ENCODE data around the gene NHEJ1. TPM values are rescaled to one million over a fixed set of nuclear protein-coding genes. Genes with fewer than 3 reads are reported as not detected.

Gene NHEJ1
- total RNA-seq, 5 donors from 2014 or later (not counting 1 experiment from before 2014, with no cell fraction given) = 17.3 to 21.1 (median 18.2) TPM

- H3K4me3 Mint-ChIP-seq = peak overlapping the region; percentile 82 to 95 (median 88)
- no peaks in the 10 kb centered on the region for H3K27me3 Mint-ChIP-seq
- Histone ChIP-seq H3K4me1 (ENCODE audit: control insufficient read depth in 1 of 2, extremely low read depth in 1 of 2, insufficient read depth in 2 of 2, low read length in 2 of 2) (peaks cover 19 to 65% of the 10 kb centered on the region in 2 experiments), H3K27ac (ENCODE audit: low read length) (no peak overlapping the region), H3K4me3 (ENCODE audit: control insufficient read depth in 1 of 2, extremely low read depth in 1 of 2, low read length in 1 of 2) (no peak overlapping the region), H3K9me3 (no peaks in the 10 kb centered on the region), H3K27me3 (replicated peaks in 1 of 2; ENCODE audit: control insufficient read depth in 2 of 2, extremely low read depth in 1 of 2, insufficient read depth in 2 of 2, low read length in 1 of 2) (no peaks in the 10 kb centered on the region), H3K36me3 (ENCODE audit: control insufficient read depth in 2 of 2, extremely low read depth in 1 of 2, insufficient read depth in 1 of 2, low read length in 1 of 2) (peaks cover 14 to 51% of the 10 kb centered on the region in 2 donors)
- WGBS (ENCODE audit: insufficient coverage) = 100% methylated on average over 4 of the region's 9 CpGs
- H3K9me3 Mint-ChIP-seq = no peaks in the 10 kb centered on the region
- DNase-seq (no peak), ATAC-seq (replicated peaks in 1 of 4) (no peak)
- peak overlapping the region; percentile 46 to 81 for H3K27ac Mint-ChIP-seq
- POLR2A ChIA-PET = interaction anchor here (0.5 to 1.1 kb wide), 2 partner anchors 26 to 32 kb away, joined by 3 to 8 read pairs; no protein-coding TSS in a partner anchor
- peaks cover 65 to 73% (median 68%) of the 10 kb centered on the region in 3 donors for H3K4me1 Mint-ChIP-seq
- CTCF ChIA-PET = interaction anchor here (0.5 to 1.8 kb wide), 6 partner anchors 7 to 331 kb away, joined by 3 to 4 read pairs (median 3); no protein-coding TSS in a partner anchor
- peaks cover 34% of the 10 kb centered on the region for H3K36me3 Mint-ChIP-seq
Measured at GRCh38 chr2:219179601-219180465, 19.2 kb upstream of the NHEJ1 start.

GRCh38 chr2:219178377-219179175, 18.0 kb upstream of the NHEJ1 start:
- peak in 3 of 4 experiments; percentile 1 to 6 (median 3) for ATAC-seq (replicated peaks in 1 of 4)
- 0% methylated on average over 29 of the region's 45 CpGs for WGBS (ENCODE audit: insufficient coverage)
- H3K27ac Mint-ChIP-seq = peak overlapping the region; percentile 81 to 86

GRCh38 chr2:219177552-219178376, 17.1 kb upstream of the NHEJ1 start, which contains the start of gene RETREG2:
RETREG2 (plus strand) TSS chr2:219178275; CDS start chr2:219178353, 78 bp downstream.
- Mint-ChIP-seq H3K36me3 (peaks cover 38% of the 10 kb centered on the region), H3K4me1 (peaks cover 75 to 80% (median 77%) of the 10 kb centered on the region in 3 donors), H3K9me3 (no peaks in the 10 kb centered on the region), H3K4me3 (peak within 1 kb of the TSS; percentile 88 to 96 (median 95)), H3K27me3 (no peaks in the 10 kb centered on the region), H3K27ac (peak within 1 kb of the TSS; percentile 99)
- peak; percentile 51 to 61 (median 56) for ATAC-seq (replicated peaks in 1 of 4)
- Histone ChIP-seq H3K9me3 (no peaks in the 10 kb centered on the region), H3K4me3 (ENCODE audit: control insufficient read depth in 1 of 2, extremely low read depth in 1 of 2, low read length in 1 of 2) (peak within 1 kb of the TSS; percentile 60 to 92), H3K36me3 (ENCODE audit: control insufficient read depth in 2 of 2, extremely low read depth in 1 of 2, insufficient read depth in 1 of 2, low read length in 1 of 2) (peaks cover 11 to 56% of the 10 kb centered on the region in 2 donors), H3K4me1 (ENCODE audit: control insufficient read depth in 1 of 2, extremely low read depth in 1 of 2, insufficient read depth in 2 of 2, low read length in 2 of 2) (peaks cover 23 to 80% of the 10 kb centered on the region in 2 experiments), H3K27ac (ENCODE audit: low read length) (peak within 1 kb of the TSS; percentile 88), H3K27me3 (replicated peaks in 1 of 2; ENCODE audit: control insufficient read depth in 2 of 2, extremely low read depth in 1 of 2, insufficient read depth in 2 of 2, low read length in 1 of 2) (no peaks in the 10 kb centered on the region)
- WGBS (ENCODE audit: insufficient coverage) = under 1% methylated on average over 54 of the region's 67 CpGs
- CTCF ChIA-PET = interaction anchor here in 1 of 2 donors (1.0 kb wide), 1 partner anchor 29 kb away, joined by 4 read pairs; the partner anchor contains the start of gene ZFAND2B
- POLR2A ChIA-PET = interaction anchor here in 1 of 2 donors (0.5 to 1.0 kb wide), 2 partner anchors 52 to 75 kb away, joined by 3 read pairs; partner anchors contain the start of genes ANKZF1, ATG9A and TUBA4B
- DNase-seq = peak; percentile 59 to 95 (median 75)

More at GRCh38 chr2:219178377-219179175, 18.0 kb upstream of the NHEJ1 start:
- ChIA-PET CTCF (interaction anchor here in 1 of 2 donors (0.6 to 1.8 kb wide), 2 partner anchors 14 to 27 kb away, joined by 4 read pairs; no protein-coding TSS in a partner anchor), POLR2A (no interaction called here)
- Mint-ChIP-seq H3K4me3 (peak overlapping the region; percentile 82 to 95 (median 88)), H3K9me3 (no peaks in the 10 kb centered on the region), H3K36me3 (peaks cover 38% of the 10 kb centered on the region), H3K4me1 (peaks cover 78 to 83% (median 78%) of the 10 kb centered on the region in 3 donors), H3K27me3 (no peaks in the 10 kb centered on the region)
- H3K9me3 ChIP-seq = no peaks in the 10 kb centered on the region
- peak overlapping the region; percentile 47 for H3K27ac ChIP-seq (ENCODE audit: low read length)
- peaks cover 23 to 78% of the 10 kb centered on the region in 2 experiments for H3K4me1 ChIP-seq (ENCODE audit: control insufficient read depth in 1 of 2, extremely low read depth in 1 of 2, insufficient read depth in 2 of 2, low read length in 2 of 2)
- H3K36me3 ChIP-seq (ENCODE audit: control insufficient read depth in 2 of 2, extremely low read depth in 1 of 2, insufficient read depth in 1 of 2, low read length in 1 of 2) = peaks cover 14 to 56% of the 10 kb centered on the region in 2 donors
- peak in 21 of 35 experiments; percentile 13 to 59 (median 25) for DNase-seq
- H3K27me3 ChIP-seq (replicated peaks in 1 of 2; ENCODE audit: control insufficient read depth in 2 of 2, extremely low read depth in 1 of 2, insufficient read depth in 2 of 2, low read length in 1 of 2) = no peaks in the 10 kb centered on the region
- H3K4me3 ChIP-seq (ENCODE audit: control insufficient read depth in 1 of 2, extremely low read depth in 1 of 2, low read length in 1 of 2) = peak overlapping the region; percentile 55 to 79

GRCh38 chr2:219176818-219177551, 16.4 kb upstream of the NHEJ1 start, which contains the start of gene CNPPD1:
CNPPD1 (minus strand) TSS chr2:219176925; CDS start chr2:219176828, 97 bp downstream.
- Histone ChIP-seq H3K4me3 (ENCODE audit: control insufficient read depth in 1 of 2, extremely low read depth in 1 of 2, low read length in 1 of 2) (peak within 1 kb of the TSS; percentile 60 to 92), H3K27ac (ENCODE audit: low read length) (peak within 1 kb of the TSS; percentile 88), H3K27me3 (replicated peaks in 1 of 2; ENCODE audit: control insufficient read depth in 2 of 2, extremely low read depth in 1 of 2, insufficient read depth in 2 of 2, low read length in 1 of 2) (no peaks in the 10 kb centered on the region), H3K9me3 (no peaks in the 10 kb centered on the region), H3K4me1 (ENCODE audit: control insufficient read depth in 1 of 2, extremely low read depth in 1 of 2, insufficient read depth in 2 of 2, low read length in 2 of 2) (peaks cover 23 to 73% of the 10 kb centered on the region in 2 experiments), H3K36me3 (ENCODE audit: control insufficient read depth in 2 of 2, extremely low read depth in 1 of 2, insufficient read depth in 1 of 2, low read length in 1 of 2) (peaks cover 8 to 56% of the 10 kb centered on the region in 2 donors)
- H3K4me1 Mint-ChIP-seq = peaks cover 70 to 77% (median 70%) of the 10 kb centered on the region in 3 donors
- POLR2A ChIA-PET = interaction anchor here (0.5 to 1.1 kb wide), 11 partner anchors 11 to 117 kb away, joined by 3 to 9 read pairs (median 4); partner anchors contain the start of genes ANKZF1 (in 1 of the 2), ATG9A (in 1 of the 2) and TUBA4A (in 1 of the 2)
- DNase-seq = peak; percentile 76 to 93 (median 85)
- H3K4me3 Mint-ChIP-seq = peak within 1 kb of the TSS; percentile 88 to 96 (median 92)
- no peaks in the 10 kb centered on the region for H3K9me3 Mint-ChIP-seq
- WGBS (ENCODE audit: insufficient coverage) = under 1% methylated on average over 60 of the region's 69 CpGs
- CTCF ChIA-PET = interaction anchor here (0.6 to 3.0 kb wide), 13 partner anchors 17 to 322 kb away, joined by 3 to 26 read pairs (median 5); partner anchors contain the start of genes NHEJ1 (in 2 of the 2), DNAJB2 (in 1 of the 2), GMPPA (in 1 of the 2) and TUBA4A (in 1 of the 2)
- peaks cover 44% of the 10 kb centered on the region for H3K36me3 Mint-ChIP-seq
- peak; percentile 77 to 81 (median 79) for ATAC-seq (replicated peaks in 1 of 4)
- H3K27me3 Mint-ChIP-seq = no peaks in the 10 kb centered on the region
- H3K27ac Mint-ChIP-seq = peak within 1 kb of the TSS; percentile 99
